ENCODE results near the gene IRF2BPL. TPM values are rescaled to one million over a fixed set of nuclear protein-coding genes. Genes with fewer than 3 reads are reported as not detected.

IRF2BPL gene
- polyA plus RNA-seq, 1 experiment = 17.6 TPM

GRCh38 chr14:77005559-77005958 lies 22.9 kb downstream of the IRF2BPL start:
- CTCF ChIA-PET = interaction anchor here (1.2 kb wide), 1 partner anchor 137 kb away, joined by 3 read pairs; no protein-coding TSS in a partner anchor
- POLR2A ChIA-PET = no interaction called here

GRCh38 chr14:77004711-77005460 lies 23.6 kb downstream of the IRF2BPL start:
- Histone ChIP-seq H3K36me3 (ENCODE audit: control insufficient read depth, insufficient read depth, low read length) (no peaks in the 10 kb centered on the region), H3K27me3 (ENCODE audit: control insufficient read depth, insufficient read depth, low read length) (no peaks in the 10 kb centered on the region), H3K4me3 (ENCODE audit: low read depth, low read length) (no peak overlapping the region)
- ChIA-PET CTCF (interaction anchor here (0.9 to 1.2 kb wide), 2 partner anchors 9 to 136 kb away, joined by 3 read pairs; no protein-coding TSS in a partner anchor), POLR2A (no interaction called here)
- no peak for DNase-seq (ENCODE audit: low read depth)
- no peak for TF ChIP-seq CTCF (IDR thresholded peaks at IDR 0.05; ENCODE audit: insufficient read depth, low read depth, low read length)

More at GRCh38 chr14:77005559-77005958, 22.9 kb downstream of the IRF2BPL start:
- DNase-seq (ENCODE audit: low read depth) = no peak
- no peak for TF ChIP-seq CTCF (IDR thresholded peaks at IDR 0.05; ENCODE audit: insufficient read depth, low read depth, low read length)
- H3K36me3 ChIP-seq (ENCODE audit: control insufficient read depth, insufficient read depth, low read length) = no peaks in the 10 kb centered on the region
- no peaks in the 10 kb centered on the region for H3K27me3 ChIP-seq (ENCODE audit: control insufficient read depth, insufficient read depth, low read length)
- H3K4me3 ChIP-seq (ENCODE audit: low read depth, low read length) = no peak overlapping the region

DNA sequence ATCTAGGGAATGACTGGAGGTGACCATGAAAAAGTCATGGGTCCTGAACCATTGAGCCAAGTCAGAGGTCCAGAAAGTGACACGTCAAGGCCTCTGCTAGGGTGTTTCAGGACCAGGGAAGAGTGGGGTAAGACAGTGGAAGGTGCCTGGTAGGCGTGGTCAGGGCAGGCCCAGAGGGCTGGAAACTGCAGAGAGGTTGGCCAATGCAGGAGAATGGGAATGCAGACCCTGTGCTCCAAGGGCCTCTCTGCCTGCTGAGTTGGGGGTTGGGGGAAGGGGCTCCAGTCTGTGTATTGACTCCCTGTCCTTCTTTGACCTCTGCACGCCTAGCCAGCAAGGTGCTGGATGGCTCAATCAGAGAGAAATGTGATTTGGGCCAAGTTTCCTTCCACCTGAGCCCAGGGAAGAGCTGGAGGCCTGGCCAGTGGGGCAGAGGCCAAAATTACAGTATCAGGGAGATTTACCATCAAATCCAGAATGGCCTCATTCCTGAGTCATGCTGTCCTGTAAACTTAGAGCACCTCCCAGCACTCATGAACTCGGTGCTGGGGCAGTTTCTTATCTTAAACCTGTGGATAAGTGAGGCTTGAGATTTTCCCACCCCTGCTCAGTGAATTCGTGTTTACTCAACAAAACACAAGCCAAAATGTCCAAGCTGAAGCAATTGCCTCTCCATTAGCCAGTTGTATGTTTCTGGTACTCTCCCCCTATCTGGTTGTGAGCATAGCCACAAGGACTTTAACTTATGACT lies 24.4 kb downstream of the IRF2BPL start:
- POLR2A ChIA-PET = no interaction called here
- no peak for DNase-seq (ENCODE audit: low read depth)
- CTCF ChIA-PET = interaction anchor here (0.9 kb wide), 1 partner anchor 10 kb away, joined by 3 read pairs; no protein-coding TSS in a partner anchor

GRCh38 chr14:77002889-77003288 lies 25.6 kb downstream of the IRF2BPL start:
- Histone ChIP-seq H3K27me3 (ENCODE audit: control insufficient read depth, insufficient read depth, low read length) (no peaks in the 10 kb centered on the region), H3K36me3 (ENCODE audit: control insufficient read depth, insufficient read depth, low read length) (no peaks in the 10 kb centered on the region), H3K4me3 (ENCODE audit: low read depth, low read length) (no peak overlapping the region)
- ChIA-PET POLR2A (no interaction called here), CTCF (no interaction called here)
- DNase-seq (ENCODE audit: low read depth) = no peak
- no peak for TF ChIP-seq CTCF (IDR thresholded peaks at IDR 0.05; ENCODE audit: insufficient read depth, low read depth, low read length)

More for the DNA sequence above, 24.4 kb downstream of the IRF2BPL start:
- Histone ChIP-seq H3K36me3 (ENCODE audit: control insufficient read depth, insufficient read depth, low read length) (no peaks in the 10 kb centered on the region), H3K4me3 (ENCODE audit: low read depth, low read length) (no peak overlapping the region), H3K27me3 (ENCODE audit: control insufficient read depth, insufficient read depth, low read length) (no peaks in the 10 kb centered on the region)
- TF ChIP-seq CTCF (IDR thresholded peaks at IDR 0.05; ENCODE audit: insufficient read depth, low read depth, low read length) = no peak

DNA sequence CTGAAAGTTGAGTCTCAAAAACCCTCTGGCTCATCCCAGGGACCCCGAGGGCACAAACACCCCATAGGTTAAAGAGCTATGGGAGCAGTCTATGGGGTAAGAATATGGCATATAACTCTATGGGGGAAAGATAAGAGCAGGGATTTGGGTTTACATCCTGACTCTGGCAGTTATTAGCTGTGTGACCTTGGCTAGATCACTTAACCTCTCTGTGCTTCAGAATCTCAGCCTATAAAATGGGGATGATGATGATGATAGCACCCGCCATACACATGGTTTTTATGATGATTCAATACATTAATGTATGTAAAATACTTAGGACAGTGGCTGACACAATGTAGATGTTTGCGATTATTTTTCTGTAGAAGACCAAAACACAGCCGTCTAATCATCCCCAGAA lies 26.2 kb downstream of the IRF2BPL start:
- ChIA-PET CTCF (no interaction called here), POLR2A (no interaction called here)
- Histone ChIP-seq H3K27me3 (ENCODE audit: control insufficient read depth, insufficient read depth, low read length) (no peaks in the 10 kb centered on the region), H3K36me3 (ENCODE audit: control insufficient read depth, insufficient read depth, low read length) (no peaks in the 10 kb centered on the region), H3K4me3 (ENCODE audit: low read depth, low read length) (no peak overlapping the region)
- DNase-seq (ENCODE audit: low read depth) = no peak
- no peak for TF ChIP-seq CTCF (IDR thresholded peaks at IDR 0.05; ENCODE audit: insufficient read depth, low read depth, low read length)
